ENCODE results near the gene REXO2.
A peak's percentile ranks its signal among the peaks of the same experiment; 100 is the strongest.

Gene REXO2

DNA sequence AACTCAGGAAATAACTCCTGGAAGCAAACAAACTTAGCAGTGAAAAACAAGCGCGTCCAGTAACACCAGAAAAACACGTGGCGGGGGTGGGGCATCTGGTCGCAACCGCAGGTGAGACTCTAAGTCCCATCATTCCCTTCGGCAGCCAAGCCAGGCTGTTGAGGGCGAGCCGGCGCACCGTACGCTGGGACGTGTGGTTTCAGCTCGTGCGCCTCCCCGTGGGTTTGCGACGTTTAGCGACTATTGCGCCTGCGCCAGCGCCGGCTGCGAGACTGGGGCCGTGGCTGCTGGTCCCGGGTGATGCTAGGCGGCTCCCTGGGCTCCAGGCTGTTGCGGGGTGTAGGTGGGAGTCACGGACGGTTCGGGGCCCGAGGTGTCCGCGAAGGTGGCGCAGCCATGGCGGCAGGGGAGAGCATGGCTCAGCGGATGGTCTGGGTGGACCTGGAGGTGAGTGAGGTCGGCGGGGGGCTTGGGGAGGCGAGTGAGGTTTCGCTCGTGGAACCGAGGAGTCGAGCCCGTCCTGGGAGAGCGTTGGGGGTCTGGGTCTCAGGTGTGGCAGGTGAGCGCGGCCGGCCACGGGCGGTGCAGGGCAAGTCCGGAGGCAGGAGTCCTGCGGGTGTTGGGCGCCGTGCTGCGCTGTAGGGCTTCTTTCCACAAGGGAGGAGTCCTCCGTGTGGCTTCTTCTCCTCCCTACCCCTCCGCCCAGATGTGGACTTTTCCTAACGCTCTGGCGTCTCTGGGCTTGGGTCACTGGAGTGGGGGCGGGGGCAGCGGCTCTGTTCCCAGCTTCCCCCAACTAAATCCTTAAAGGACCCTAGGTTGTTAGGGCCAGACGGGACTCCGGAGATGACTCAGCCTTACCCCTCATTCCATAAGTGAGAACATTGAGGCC lies at the start of gene REXO2:
Gene REXO2, plus strand, starts transcription at position 239 of the 892 bp plus-strand sequence. Its CDS starts 62 bp downstream, at position 301.
- peak within 1 kb of the TSS; percentile 53 for H3K4me3 ChIP-seq (ENCODE audit: low read length)
- TF ChIP-seq ZNF274 (IDR thresholded peaks at IDR 0.05; ENCODE audit: low read depth, low read length): no peak

DNA sequence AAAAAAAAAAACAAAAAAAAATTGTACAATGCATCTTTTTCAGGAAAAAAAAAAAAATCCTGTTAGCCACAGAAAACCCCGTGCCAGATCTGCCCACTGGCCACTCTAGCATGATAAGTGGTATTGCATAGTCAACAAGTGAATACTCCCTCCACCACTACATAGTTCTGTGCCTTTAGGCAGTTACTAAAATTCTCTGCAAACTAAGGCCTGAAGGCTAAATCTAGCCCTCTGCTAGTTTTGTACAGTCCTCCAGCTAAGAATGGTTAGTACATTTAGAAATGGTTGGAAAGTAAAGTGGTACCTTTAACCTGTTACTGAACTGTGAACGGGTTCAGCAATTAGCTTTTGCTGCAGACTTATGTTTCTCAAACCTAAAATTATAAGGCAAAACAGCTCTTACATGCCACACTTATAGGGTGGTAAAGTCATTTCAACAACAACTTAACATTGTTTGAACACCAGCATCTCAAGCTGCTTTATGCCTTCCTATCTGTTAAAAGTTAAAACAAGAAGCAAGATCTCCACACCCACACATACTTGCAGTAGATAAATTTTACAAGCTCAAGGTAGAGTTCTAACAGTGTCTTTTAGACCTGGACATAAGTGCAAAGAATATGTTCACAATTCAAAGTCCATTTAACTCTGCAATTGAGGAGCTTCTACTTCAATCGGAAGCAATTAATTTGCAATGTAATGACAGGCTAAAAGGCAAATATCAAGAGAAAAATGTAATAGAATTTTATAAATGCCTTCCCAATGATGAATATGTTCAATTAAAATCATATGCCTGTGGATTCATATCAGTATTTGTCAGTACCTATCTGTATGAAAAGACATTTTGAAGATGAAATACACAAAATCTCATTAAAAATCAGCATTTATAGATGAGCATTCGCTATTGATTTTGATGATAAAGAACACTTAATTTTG lies 46.3 kb upstream of the REXO2 start:
- TF ChIP-seq ZNF274 (IDR thresholded peaks at IDR 0.05; ENCODE audit: low read depth, low read length): no peak
- no peak overlapping the region for H3K4me3 ChIP-seq (ENCODE audit: low read length)

DNA sequence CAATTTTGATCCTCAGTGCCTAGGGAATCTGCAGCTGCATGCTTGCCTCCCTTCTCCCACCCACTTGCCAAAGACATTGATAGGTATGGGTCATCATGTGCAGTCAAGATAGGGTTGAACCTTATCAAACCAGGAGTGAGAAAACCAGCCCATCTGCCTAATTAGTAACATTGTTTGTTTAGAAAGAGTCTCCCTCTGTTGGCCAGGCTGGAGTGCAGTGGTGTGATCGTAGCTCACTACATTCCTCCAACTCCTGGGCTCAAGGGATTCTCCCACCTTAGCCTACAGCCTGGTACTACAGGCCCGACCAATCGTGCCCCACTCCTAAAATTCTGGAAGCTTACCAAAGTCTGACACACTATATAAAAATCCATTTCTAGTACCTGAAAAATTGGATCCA lies 43.5 kb upstream of the REXO2 start:
- H3K4me3 ChIP-seq (ENCODE audit: low read length): no peak overlapping the region
- no peak for TF ChIP-seq ZNF274 (IDR thresholded peaks at IDR 0.05; ENCODE audit: low read depth, low read length)

DNA sequence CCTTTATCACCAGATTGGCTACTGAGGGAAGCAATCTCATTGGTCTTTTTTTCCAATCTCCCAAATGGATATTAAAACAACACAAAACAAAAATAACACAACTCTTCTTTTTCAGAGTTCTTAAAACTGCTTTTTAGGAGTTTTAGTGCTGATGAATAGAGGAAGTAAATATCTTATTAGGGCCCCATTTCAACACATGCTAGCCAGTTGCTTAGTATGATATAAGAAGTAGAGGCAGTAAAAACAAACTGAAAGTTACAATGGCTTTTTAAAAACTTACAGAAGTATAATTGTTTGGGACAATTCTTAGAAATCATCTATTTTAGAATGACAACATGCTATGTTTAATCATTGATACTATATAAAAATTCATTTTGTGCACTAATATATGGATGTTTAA lies 42.4 kb upstream of the REXO2 start:
- TF ChIP-seq ZNF274 (IDR thresholded peaks at IDR 0.05; ENCODE audit: low read depth, low read length): no peak
- H3K4me3 ChIP-seq (ENCODE audit: low read length): no peak overlapping the region

DNA sequence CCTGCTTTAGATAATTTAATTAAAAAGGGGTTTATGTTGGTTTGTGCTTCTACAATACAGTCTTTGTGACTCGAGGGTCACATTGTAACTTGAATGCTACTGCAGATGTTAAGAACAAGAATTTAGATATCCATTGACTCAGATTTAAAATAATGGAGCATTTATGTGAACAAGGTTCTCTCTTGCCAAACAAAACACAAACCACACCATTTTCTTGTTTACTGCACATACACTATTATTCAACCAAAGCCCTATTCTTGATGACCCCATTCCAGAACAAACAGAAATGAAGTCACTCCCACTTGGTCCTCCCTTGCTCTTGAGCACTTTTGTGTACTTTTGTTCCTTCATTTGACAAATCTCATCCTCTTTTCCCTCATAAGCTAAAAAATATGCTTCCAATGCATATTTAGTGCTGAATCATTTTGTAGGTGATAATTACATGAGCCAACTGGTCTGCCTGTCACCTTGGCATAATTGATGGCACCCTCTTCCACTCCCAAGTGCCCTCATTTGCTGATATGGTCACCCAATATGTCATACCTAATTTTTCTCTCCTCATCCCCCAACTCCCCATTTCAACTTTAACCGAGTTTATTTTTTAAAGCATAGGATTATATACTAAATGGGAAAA lies 41.8 kb upstream of the REXO2 start:
- no peak for TF ChIP-seq ZNF274 (IDR thresholded peaks at IDR 0.05; ENCODE audit: low read depth, low read length)
- no peak overlapping the region for H3K4me3 ChIP-seq (ENCODE audit: low read length)

DNA sequence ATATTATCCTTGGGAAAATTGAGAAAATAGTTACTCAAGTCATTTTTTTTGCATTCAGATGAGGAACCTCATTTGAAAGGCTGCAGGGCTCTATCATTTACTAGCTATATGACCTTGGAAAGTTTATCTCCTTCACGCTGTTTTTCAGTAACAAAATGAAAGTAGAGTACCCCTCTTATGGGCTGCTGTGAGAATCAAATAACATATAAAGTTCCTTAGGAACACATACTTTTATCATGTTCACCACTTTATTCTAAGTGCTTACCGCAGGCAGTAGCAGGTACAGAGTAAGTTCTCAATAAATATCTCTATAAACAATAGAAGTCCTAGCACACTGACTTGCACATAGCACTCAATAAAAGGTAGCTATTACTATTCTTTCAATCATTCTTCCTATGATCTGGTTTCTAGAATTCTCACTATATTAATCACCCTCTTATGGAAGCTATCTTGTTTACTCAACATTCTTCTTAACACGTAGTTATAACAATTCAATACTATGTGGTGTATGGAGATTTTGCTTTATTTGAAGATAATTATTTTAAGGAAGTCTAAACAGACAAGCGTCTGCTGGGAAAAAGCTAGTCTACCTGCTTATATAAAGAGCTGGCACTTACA lies 40.9 kb upstream of the REXO2 start:
- TF ChIP-seq ZNF274 (IDR thresholded peaks at IDR 0.05; ENCODE audit: low read depth, low read length): no peak
- no peak overlapping the region for H3K4me3 ChIP-seq (ENCODE audit: low read length)

DNA sequence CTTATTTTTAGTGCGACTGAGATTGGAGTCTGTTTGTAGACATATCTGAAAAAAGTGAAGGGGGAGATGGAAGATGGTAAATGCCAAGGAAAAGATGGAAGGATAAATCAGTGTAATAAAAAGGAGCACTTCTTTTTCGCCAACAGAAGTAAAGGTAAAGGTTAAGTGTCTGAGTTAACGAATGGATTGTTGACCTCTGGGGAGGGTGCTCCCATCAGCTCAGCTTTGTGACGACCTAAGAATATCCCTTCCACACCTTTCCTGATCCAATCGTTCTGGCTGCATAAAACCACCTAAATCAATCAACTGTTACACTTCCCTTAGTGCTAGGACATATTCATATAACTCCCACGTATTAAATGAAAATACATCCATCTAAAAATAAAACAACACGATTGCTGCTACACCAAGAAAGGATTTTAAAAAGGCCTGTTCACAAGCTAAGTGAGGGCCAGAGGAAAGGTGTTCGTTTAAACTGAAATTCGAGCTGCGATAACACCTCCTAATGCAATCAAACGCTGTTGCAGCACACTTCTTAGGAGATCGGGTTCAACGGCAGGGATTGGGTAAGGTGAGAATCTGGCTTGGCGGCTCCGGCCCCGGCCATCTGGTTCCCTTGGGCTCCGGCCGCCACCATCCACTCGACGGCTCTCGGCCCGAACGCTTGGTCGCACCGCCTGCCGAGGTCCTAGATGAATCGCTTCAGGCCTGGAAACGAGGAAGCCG lies 39.6 kb upstream of the REXO2 start:
- peak overlapping the region; percentile 70 for H3K4me3 ChIP-seq (ENCODE audit: low read length)
- no peak for TF ChIP-seq ZNF274 (IDR thresholded peaks at IDR 0.05; ENCODE audit: low read depth, low read length)

DNA sequence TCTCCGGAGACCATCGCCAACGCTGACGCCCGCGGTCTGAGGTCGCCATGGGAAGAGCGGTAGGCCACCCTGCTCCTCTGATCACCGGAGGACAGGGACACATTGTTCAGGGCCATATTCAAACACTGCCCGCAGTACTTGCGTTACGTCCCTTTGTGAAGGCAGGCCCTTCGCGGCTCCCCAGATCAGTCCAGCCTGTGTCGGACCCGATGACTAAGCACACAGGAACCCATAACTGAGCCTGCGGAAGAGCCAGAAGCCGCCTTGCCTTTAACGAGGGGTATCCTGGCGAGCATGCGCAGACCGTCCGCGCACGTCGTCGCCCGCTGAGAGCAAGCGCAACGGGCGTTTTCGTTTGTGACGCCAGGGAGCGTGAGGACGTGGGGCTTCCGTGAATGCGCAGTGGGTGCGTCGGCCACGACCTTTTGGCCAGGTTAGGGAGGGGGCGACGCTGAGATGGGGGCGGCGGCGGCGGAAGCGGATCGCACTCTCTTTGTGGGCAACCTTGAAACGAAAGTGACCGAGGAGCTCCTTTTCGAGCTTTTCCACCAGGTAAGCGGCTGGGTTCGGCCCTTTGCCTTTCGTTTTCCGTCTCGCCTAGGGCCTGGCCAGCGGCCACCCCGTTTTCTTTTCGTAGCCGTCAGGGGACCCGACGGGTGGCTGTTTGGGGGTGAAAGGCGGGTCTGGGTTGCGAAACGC lies 38.9 kb upstream of the REXO2 start, which contains the start of the genes C11orf71 and RBM7:
Gene C11orf71, minus strand, starts transcription at position 296 of the 699 bp plus-strand sequence. Its CDS starts 180 bp downstream, at position 116.
Gene RBM7, plus strand, starts transcription at position 451 of the 699 bp plus-strand sequence. Its CDS starts 6 bp downstream, at position 457.
- peak within 1 kb of the TSS; percentile 96 for H3K4me3 ChIP-seq (ENCODE audit: low read length)
- TF ChIP-seq ZNF274 (IDR thresholded peaks at IDR 0.05; ENCODE audit: low read depth, low read length): no peak

DNA sequence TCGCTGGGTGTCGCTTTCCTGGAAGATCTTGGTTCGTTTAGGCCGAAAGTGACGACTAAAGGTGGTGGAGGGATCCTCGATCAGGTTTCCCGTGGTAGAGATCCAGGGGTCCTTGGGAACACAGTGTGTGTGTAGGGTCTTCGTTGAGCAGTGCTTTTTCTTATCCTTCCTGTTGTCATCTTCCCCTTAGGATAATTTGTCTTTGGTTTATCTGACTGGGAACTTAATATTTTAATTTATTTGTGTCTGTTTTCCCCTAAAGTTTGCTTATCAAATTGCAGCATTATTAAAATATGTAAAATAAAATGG lies 38.4 kb upstream of the REXO2 start:
- peak overlapping the region; percentile 96 for H3K4me3 ChIP-seq (ENCODE audit: low read length)
- no peak for TF ChIP-seq ZNF274 (IDR thresholded peaks at IDR 0.05; ENCODE audit: low read depth, low read length)

DNA sequence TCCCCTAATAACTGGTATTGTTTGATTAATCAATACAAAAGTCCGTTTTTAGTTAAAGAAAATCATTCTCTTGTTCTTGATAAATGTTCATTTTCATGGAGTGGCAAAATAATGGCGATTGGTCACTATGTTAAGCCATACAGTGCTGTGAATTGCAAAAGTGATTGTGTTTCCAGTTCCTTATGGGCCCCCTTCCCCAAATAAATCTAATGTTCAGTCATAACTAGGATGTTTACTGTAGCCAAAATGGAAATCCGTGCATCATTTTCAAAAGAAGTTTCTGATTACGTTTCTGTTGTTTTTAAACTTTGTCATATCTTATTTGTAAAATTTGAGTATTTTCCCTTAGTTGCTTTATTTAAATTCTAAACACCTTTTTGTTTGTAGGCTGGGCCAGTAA lies 38.0 kb upstream of the REXO2 start:
- peak overlapping the region; percentile 96; the same call in 1 of the 2 replicates for H3K4me3 ChIP-seq (ENCODE audit: low read length)
- TF ChIP-seq ZNF274 (IDR thresholded peaks at IDR 0.05; ENCODE audit: low read depth, low read length): no peak

DNA sequence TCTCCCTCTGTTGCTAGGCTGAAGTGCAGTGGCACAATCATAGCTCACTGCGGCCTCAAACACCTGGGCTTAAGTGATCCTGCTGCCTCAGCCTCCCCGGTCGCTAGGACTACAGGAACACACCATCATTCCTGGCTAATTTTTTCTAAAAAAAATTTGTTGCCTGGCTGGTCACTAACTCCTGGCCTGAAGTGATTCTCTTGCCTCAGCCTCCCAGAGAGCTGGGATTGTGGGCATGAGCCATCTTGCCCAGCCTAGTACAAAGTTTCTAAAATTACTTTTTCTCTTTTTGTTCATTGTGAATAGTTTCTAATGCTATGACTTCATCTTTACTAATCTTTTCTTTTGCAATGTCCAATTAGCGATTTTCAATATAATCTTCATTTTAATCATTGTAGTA lies 26.3 kb upstream of the REXO2 start:
- H3K4me3 ChIP-seq (ENCODE audit: low read length): no peak overlapping the region

DNA sequence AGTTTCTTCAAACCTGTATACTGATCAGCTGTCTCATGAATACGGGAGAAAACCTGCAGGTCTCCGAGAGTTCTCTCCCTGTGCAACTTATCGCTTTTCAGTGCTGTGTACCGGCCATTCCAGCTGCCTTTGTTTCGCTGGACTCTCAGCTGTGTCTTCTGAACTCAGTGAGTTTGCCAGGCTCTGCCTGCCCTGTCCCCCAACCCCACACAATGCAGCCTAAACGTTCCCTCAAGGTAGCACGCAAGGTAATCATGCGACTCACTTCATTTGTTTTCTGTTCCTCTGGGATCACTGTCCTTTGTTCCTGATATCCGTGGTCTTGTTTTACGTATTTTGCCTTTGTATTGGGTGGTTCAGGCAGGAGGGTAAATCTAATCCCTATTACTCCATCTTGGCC lies 25.3 kb upstream of the REXO2 start:
- no peak overlapping the region for H3K4me3 ChIP-seq (ENCODE audit: low read length)
- no peak for TF ChIP-seq ZNF274 (IDR thresholded peaks at IDR 0.05; ENCODE audit: low read depth, low read length)

More for the DNA sequence above, 26.3 kb upstream of the REXO2 start:
- TF ChIP-seq ZNF274 (IDR thresholded peaks at IDR 0.05; ENCODE audit: low read depth, low read length): no peak
